Measurements from ENCODE around the gene PITPNB. TPM values are rescaled to one million over a fixed set of nuclear protein-coding genes. Genes with fewer than 3 reads are reported as not detected.

Gene PITPNB
- total RNA-seq, 6 donors from 2014 or later: 26.6 to 65.9 (median 41.0) TPM

DNA sequence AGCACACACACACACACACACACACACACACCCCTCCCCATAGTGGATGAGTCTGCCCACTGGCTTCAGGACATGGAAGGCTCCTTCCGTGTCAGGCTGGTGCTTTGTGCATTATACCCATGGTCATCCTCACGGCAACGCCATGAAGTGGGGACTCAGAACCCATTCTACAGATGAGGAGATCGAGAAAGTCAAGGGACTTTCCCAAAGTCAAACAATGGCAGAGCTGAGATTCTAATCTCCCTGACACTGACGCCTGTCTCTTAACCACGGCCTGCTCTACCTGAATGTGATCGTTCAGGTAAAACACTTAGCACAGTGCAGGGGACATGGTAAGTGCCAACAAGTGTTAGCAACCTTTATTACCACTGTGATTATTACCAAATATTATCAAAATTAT lies 113.2 kb downstream of the PITPNB start:
- DNase-seq: no peak

DNA sequence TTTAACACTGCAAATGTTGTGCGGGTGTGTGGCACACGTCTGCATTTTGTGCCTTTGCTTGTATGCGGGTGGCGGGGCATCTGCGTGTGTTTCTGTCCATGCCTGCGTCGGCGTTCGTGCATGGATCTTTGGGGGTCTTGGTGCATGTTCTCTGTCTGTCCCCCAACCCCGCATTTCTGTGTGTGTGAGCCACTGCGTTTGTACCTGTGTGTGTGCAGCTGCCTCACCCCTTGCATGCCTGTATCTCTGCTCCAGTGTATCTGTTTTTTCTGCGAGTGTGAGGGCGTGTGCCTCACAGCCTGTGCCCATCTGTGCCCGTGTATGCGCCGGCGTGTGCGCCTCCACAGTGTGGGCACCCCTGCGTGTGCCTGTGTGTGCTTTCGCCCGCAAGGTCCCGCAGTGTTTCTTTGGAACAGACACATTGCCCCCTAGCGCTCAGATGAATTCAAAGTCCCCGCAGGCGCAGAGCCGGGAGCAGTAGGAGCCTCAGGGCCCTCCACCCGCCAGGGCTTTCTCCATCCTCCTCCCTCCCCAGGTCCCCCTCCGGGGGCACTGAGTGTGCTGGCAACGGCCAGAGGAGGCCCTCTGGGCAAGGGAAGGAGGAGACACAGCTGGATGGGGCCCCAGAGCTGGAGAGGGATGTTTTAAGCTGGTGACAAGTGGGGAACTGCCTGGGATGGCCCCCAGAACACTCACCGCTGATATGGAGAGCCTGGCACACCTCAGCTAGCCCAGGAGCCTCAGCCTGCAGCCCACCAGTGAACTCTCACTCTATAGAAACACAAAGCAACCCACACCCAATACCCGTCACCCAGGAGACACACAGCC lies 114.4 kb downstream of the PITPNB start:
- Histone ChIP-seq H3K4me1 (peaks cover 18 to 38% (median 29%) of the 10 kb centered on the region in 4 donors), H3K9me3 (no peaks in the 10 kb centered on the region), H3K36me3 (no peaks in the 10 kb centered on the region), H3K27ac (no peak overlapping the region), H3K27me3 (peaks cover 0 to 13% (median 6%) of the 10 kb centered on the region in 4 donors), H3K4me3 (no peak overlapping the region)
- peak; percentile 48 to 64 for DNase-seq
- WGBS, 2 donors: 32 to 38% methylated on average over 17 to 27 of the region's 31 CpGs
- ATAC-seq (ENCODE audit: low FRiP score in 2 of 2): peak; percentile 16 to 54
- TF ChIP-seq EP300 (IDR thresholded peaks at IDR 0.05): no peak
- TF ChIP-seq, protein P1, sequence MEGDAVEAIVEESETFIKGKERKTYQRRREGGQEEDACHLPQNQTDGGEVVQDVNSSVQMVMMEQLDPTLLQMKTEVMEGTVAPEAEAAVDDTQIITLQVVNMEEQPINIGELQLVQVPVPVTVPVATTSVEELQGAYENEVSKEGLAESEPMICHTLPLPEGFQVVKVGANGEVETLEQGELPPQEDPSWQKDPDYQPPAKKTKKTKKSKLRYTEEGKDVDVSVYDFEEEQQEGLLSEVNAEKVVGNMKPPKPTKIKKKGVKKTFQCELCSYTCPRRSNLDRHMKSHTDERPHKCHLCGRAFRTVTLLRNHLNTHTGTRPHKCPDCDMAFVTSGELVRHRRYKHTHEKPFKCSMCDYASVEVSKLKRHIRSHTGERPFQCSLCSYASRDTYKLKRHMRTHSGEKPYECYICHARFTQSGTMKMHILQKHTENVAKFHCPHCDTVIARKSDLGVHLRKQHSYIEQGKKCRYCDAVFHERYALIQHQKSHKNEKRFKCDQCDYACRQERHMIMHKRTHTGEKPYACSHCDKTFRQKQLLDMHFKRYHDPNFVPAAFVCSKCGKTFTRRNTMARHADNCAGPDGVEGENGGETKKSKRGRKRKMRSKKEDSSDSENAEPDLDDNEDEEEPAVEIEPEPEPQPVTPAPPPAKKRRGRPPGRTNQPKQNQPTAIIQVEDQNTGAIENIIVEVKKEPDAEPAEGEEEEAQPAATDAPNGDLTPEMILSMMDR (IDR thresholded peaks at IDR 0.05): peak; percentile 43 to 80 (median 70)
- TF ChIP-seq POLR2A (IDR thresholded peaks at IDR 0.05): no peak

More for the DNA sequence above, 113.2 kb downstream of the PITPNB start:
- TF ChIP-seq, protein P1 (IDR thresholded peaks at IDR 0.05): no peak
- no peak for TF ChIP-seq POLR2A (IDR thresholded peaks at IDR 0.05)
- WGBS, 2 donors: 82% methylated on average over 7 of the region's 7 CpGs
- Histone ChIP-seq H3K4me1 (peaks cover 8 to 33% (median 24%) of the 10 kb centered on the region in 4 donors), H3K27me3 (peaks cover 0 to 3% (median under 1%) of the 10 kb centered on the region in 4 donors), H3K9me3 (no peaks in the 10 kb centered on the region), H3K4me3 (no peak overlapping the region), H3K27ac (no peak overlapping the region), H3K36me3 (no peaks in the 10 kb centered on the region)
- no peak for ATAC-seq (ENCODE audit: low FRiP score in 2 of 2)

DNA sequence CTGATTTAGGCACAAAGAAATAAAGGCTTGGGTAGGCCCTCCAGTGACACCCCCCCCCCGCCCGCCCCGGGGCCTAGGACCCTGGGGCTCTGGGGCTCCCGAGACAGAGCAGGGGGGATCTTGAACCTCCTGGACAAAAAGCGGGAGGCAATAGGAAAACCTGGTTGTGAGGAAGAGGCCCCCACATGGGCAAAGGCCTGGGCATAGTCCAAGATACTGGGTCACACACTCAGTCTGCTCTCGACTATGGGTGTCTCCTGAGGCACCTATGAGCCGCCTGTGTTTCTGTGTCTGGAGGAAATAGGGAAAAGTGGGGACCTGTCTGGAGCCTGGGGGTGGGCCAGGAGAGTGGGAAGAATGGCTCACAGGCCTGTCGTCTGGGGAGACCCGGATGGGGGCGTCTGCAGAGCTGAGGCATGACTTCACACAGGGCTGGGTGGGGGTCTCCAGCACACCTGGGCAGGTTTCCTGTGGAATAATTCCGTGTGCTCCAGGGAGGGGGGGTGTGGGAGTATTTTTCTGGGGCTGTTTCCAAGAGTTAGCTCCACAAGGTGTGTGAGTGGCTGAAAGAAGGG lies 115.1 kb downstream of the PITPNB start:
- H3K4me1 ChIP-seq: peaks cover 25 to 46% (median 35%) of the 10 kb centered on the region in 4 donors
- H3K27me3 ChIP-seq: peaks cover 0 to 18% (median 9%) of the 10 kb centered on the region in 4 donors
- 69 to 77% methylated on average over 9 to 11 of the region's 11 CpGs for WGBS, 2 donors
- no peak for TF ChIP-seq EP300 (IDR thresholded peaks at IDR 0.05)
- TF ChIP-seq, protein P1 (IDR thresholded peaks at IDR 0.05): no peak
- TF ChIP-seq POLR2A (IDR thresholded peaks at IDR 0.05): no peak
- no peak for TF ChIP-seq POLR2AphosphoS5 (IDR thresholded peaks at IDR 0.05)
- ATAC-seq (ENCODE audit: low FRiP score in 2 of 2) (no peak), DNase-seq (no peak)
- H3K4me3 ChIP-seq: no peak overlapping the region
- H3K27ac ChIP-seq: no peak overlapping the region
- H3K9me3 ChIP-seq: no peaks in the 10 kb centered on the region
- no peaks in the 10 kb centered on the region for H3K36me3 ChIP-seq

DNA sequence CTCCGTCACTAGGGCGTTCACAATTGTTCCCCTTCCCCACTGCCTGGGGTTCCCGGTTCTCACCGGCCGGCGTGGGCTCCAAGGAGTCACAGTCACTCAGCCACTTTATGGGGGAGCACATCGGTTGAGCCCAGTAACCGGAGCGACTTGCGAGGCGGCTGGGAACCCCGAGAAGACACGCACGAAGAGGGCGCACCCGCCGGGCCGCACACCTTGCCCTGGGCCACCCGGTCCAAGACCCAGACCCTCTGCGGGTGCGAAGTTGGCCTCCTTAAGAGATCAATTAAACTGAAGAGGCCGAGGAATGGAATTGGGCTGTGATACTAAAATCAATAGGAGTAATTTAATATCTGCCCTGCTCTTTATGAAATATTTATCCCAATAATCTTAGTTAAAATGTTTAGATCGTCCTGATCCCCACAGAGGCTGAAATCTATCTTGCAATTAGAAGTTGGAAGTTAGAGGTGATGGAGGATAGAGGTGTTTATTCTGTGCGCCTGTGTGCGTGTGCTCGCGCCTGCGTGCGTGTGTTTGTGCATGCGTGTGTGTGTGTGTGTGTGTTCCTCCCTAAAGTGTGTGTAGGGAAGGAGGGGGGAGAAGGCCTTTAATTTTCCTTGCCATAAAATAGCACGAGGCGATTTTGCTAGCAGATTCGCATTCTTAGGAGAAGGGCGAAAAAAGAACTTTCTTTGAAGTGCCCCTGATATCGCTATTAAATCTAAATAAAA lies 116.5 kb downstream of the PITPNB start:
- ATAC-seq (ENCODE audit: low FRiP score in 2 of 2) (no peak), DNase-seq (peak in 1 of 2 donors; percentile 79)
- WGBS, 2 donors: 20 to 30% methylated on average over 25 to 32 of the region's 35 CpGs
- peaks cover 0 to 26% (median 11%) of the 10 kb centered on the region in 4 donors for H3K27me3 ChIP-seq
- H3K36me3 ChIP-seq: peaks cover 0 to 2% (median 0%) of the 10 kb centered on the region in 4 donors
- peak overlapping the region; percentile 20 to 89 (median 70) for H3K4me3 ChIP-seq
- no peaks in the 10 kb centered on the region for H3K9me3 ChIP-seq
- peaks cover 26 to 56% (median 39%) of the 10 kb centered on the region in 4 donors for H3K4me1 ChIP-seq
- peak overlapping the region; percentile 77 to 92 (median 91) for H3K27ac ChIP-seq
- TF ChIP-seq POLR2AphosphoS5 (IDR thresholded peaks at IDR 0.05) (no peak), EP300 (IDR thresholded peaks at IDR 0.05) (no peak), POLR2A (IDR thresholded peaks at IDR 0.05) (no peak)
- TF ChIP-seq, protein P1 (IDR thresholded peaks at IDR 0.05): no peak

Small RNAs within 50 kb of the gene (small RNA-seq; reads per million reads assigned to genes)
- gene MIR3199-1: 0.20 to 1.9 (median 0.42) reads per million in 4 donors
- gene RF02198: 0 reads per million in 4 donors

Other genes starting within 250 kb of the PITPNB start
- gene MN1, start 117.5 kb downstream of the PITPNB start, total RNA-seq: 10 to 100 TPM in 1 of 6 donors, 1 to 10 TPM in 5; 1.0 to 17.8 (median 3.5) TPM